ENCODE results near the gene HSPA1A.
"Not testable (repeated sequence)": the region's sequence is repeated elsewhere in the genome, so short reads cannot be mapped to it uniquely, and the experiment has no call there.

The HSPA1A gene

GRCh38 chr6:31836474-31837368 lies 21.4 kb downstream of the HSPA1A start:
- no peak for DNase-seq

DNA sequence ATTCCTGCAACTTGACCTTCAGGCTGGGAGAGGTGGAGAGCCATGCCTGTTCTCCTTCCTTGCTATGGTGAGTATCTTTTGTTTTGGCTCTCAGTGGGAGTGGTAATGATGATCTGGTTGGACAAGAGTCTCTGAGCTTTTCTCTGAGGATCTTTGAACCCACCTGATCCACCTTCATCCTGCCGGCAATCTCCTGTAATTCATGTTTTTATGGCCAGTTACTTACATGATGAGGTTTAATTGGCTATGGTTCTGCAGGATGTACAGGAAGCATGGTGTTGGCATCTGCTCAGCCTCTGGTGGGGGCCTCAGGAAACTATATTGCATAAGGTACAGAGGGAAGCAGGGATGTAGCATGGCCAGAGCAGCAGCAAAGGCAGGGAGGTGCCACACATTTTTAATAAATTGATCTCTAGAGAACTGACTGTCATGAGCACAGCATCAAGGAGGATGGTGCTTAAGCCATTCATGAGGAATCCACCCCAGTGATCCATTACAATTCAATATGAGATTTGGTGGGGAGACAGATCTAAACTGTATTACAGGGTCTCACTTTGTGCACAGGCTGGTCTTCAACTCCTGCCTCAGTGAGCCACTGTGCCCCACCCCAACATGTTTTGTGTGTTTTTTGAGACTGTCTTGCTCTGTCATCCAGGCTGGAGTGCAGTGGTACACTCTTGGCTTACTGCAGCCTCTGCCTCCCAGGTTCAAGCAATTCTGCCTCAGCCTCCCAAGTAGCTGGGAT lies 22.2 kb downstream of the HSPA1A start:
- DNase-seq, result no peak

GRCh38 chr6:31838114-31838553 lies 22.8 kb downstream of the HSPA1A start:
- DNase-seq, result not testable (repeated sequence)

- no peak for DNase-seq
These were observed 23.6 kb downstream of the HSPA1A start for GRCh38 chr6:31838968-31839367.

DNA sequence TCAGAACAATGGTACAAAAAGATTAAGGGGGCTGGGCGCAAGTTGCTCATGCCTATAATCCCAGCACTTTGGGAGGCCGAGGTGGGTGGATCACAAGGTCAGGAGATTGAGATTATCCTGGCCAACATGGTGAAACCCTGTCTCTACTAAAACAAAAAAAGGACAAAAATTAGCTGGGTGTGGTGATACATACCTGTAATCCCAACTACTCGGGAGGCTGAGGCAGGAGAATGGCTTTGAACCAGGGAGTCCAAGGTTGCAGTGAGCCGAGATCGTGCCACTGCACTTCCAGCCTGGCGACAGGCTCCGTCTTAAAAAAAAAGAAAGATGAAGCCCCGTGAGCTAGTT lies 24.4 kb downstream of the HSPA1A start:
- not testable (repeated sequence) for DNase-seq

GRCh38 chr6:31842053-31842452 lies 26.7 kb downstream of the HSPA1A start:
- DNase-seq, result no peak

- DNase-seq, result no peak
These were observed 29.2 kb downstream of the HSPA1A start for GRCh38 chr6:31844507-31844906.

- DNase-seq, result no peak
These were observed 32.1 kb downstream of the HSPA1A start for GRCh38 chr6:31847276-31847978.

GRCh38 chr6:31850765-31851484 lies 35.6 kb downstream of the HSPA1A start:
- no peak for DNase-seq

DNA sequence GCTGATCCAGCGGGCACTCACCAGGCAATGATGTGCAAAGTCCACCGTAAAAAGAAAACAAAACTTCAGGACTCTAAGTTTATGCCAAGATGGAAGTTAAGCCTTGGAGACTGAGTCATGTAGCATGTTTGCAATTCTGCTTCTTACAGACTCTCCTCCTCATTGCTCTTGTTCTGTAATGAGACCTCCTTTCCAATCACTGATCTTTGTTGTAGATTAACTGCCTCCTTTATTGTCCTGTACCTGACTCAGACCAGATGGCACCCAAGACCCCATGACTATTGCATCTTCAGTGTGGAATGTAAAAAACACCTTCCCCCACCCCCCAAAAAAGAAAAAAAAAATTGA lies 36.1 kb downstream of the HSPA1A start:
- no peak for DNase-seq

DNA sequence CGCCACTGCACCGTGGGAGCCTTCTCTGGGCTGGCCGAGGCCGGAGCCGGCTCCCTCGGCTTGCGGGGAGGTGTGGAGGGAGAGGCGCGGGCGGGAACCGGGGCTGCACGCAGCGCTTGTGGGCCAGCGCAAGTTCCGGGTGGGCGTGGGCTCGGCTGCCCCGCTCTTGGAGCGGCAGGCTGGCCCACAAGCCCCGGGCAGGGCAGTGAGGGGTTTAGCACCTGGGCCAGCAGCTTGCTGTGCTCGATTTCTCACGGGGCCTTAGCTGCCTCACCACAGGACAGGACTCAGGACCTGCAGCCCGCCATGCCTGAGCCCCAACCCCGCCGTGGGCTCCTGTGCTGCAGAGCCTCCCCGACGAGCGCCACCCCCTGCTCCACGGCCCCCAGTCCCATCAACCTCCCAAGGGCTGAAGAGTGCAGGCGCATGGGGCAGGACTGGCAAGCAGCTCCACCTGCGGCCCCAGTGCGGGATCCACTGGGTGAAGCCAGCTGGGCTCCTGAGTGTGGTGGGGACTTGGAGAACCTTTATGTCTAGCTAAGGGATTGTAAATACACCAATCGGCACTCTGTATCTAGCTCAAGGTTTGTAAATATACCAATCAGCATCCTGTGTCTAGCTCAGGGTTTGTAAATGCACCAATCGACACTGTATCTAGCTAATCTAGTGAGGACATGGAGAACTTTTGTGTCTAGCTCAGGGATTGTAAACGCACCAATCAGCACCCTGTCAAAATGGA lies 36.8 kb downstream of the HSPA1A start:
- DNase-seq, result not testable (repeated sequence)

- not testable (repeated sequence) for DNase-seq
These were observed 42.4 kb downstream of the HSPA1A start for GRCh38 chr6:31857774-31858173.

DNA sequence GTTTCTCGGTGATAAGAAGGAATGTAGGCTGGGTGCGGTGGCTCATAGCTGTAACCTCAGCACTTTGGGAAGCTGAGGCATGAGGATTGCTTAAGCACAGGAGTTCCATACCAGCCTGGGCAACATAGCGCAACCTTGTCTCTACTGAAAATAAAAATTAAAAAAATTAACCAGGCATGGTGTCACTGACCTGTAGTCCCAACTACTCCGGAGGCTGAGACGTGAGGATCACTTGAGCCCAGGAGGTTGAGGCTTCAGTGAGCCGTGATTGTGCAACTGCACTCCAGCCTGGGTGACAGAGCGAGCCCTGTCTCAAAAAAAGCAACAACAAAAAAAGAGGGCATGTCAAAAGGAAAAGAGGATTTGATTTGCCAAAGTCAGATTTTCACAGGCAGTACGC lies 43.4 kb downstream of the HSPA1A start:
- no peak for DNase-seq

DNA sequence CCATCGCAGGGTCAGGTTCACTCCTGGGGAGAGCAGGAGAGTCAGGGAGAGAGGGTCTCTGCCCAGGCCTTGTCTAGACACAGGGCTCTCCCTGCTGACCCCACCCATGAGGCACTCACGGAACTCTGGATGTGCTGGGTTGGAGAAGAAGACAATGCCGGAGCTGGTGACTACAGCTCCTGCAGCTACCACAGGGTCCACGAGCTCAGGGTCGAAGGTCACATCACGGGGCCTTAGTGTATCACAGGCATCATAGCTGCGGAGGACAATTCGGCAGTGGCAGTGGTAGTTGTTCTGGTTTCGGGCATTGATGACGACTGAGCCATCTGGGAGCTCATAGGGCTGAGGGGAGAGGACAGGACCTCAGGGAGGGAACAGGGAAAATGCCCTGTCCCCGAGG lies 44.6 kb downstream of the HSPA1A start:
- DNase-seq, result no peak

GRCh38 chr6:31860349-31860748 lies 45.0 kb downstream of the HSPA1A start:
- no peak for DNase-seq

DNA sequence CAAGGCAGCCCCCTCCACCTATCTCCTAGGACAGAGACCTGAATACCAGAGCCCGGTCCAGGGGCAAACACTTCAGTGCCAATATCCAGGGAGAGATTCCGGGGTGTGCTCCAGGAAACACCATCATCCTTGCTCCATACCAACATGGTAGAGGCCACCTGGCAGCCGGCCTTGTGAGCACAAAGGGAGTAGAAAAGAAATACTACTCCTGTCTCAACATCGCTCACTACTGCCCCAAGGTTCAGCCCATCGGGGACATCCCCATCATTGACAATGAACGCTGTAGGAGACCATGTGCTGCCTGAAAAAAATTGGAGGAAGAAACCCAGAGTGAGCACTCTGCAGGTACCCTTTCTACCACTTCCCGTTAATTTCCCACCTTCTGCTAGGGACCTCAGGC lies 45.8 kb downstream of the HSPA1A start:
- no peak for DNase-seq

DNA sequence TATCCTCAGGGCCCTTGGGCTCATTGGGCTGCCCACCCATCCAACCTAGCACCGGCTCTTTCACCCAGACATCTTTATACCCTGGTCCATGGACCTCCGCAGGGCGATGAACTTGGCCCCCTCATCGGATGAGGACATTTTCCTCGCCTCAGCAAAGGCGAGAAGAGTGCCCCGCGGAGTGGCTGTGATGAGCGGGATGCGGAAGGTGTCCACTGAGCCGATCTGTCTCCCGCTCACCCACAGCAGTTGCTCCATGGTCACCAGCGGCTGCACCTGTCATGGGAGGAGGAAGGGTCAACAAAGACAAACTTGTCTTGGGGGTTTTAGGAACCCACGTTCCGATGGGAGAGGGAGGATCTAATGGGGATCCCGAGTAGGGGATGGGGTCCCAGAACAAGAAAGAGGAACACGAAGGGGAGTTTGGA lies 46.6 kb downstream of the HSPA1A start:
- no peak for DNase-seq

DNA sequence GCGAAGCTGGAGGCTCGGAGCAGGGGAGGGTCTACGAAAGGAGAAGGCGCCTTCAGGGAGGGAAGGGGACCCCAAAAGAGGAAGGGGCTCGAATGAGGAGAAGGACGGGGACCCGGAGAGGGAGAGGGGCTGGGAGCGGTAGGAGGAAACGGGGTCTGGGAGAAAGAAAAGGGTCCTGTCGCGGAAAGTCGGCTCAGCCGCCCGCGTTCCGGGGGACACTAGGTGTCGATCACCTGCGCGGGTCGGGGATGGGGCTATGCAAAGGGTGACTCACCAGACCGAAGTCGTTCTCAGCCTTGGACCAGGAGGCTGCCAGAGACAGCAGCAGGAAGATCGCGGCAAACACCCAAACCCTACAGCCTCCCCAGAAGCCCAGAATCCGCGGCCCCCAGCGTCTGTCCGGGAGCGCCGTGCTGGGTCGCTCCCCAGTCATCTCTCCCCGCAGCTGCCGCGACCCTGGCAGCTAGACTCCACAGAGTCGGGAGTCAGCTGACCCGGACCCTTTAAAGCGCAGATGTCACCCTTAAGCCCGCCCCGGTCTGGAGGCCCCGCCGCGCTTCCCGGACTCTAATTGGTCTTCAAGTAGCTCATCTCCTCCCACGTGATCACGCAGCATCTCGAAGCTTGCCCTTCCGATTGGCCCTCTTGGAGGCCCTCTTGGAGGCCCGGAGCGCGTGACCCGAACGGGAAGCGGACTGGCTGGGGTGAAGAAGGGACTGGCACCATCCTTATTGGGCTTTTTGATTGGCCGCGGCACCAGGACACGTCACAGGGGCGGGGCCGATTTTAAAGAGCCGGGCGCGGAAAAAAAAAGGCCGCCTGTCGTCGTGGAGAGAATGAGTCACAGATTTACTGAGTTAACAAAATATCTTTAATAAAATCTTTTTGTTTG lies 47.2 kb downstream of the HSPA1A start, which contains the start of gene NEU1:
Gene NEU1, minus strand, starts transcription at position 478 of the 892 bp plus-strand sequence. Its CDS starts 45 bp downstream, at position 433.
- peak; percentile 100 for DNase-seq

DNA sequence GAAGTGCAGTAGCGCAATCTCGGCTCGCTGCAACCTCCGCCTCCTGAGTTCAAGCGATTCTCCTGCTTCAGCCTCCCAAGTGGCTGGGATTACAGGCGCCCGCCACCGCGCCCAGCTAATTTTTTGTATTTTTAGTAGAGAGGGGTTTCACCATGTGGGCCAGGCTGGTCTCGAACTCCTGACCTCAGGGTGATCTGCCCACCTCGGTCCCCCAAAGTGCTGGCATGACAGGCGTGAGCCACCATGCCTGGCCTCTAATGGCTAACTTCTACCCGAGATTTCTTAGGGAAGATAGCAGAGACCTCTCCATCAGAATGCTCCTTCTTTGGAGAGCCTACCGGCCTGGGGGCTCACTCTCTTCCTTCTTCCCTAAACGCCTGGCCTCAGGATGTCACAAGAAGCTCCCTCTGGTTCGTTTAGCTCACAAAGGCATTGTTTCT lies 48.8 kb downstream of the HSPA1A start:
- DNase-seq, result not testable (repeated sequence)

- no peak for DNase-seq
These were observed 49.5 kb downstream of the HSPA1A start for GRCh38 chr6:31864818-31865204.
